ENCODE results near the gene SPACA1.

DNA sequence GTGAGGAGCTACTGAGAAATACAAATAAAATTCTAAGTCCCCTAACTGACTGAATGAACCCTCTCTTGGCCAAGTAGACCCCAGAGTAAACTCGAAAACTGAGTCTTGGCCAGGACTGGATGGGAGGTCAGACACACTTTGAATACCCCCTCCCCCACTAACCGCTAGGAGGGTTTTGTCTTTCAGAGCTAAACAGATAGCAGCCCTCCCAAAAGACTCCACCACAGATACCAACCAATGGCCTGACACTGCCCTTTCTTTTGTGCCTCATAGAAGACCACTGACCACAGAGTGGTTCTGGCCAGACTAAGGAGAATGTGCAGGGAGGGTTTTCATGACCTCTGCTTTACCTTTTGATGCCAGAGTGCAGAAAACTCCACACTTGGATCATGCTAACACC is 42.1 kb downstream of the SPACA1 start:
- no peak for TF ChIP-seq POLR2A (IDR thresholded peaks at IDR 0.05)
- TF ChIP-seq, protein P1, sequence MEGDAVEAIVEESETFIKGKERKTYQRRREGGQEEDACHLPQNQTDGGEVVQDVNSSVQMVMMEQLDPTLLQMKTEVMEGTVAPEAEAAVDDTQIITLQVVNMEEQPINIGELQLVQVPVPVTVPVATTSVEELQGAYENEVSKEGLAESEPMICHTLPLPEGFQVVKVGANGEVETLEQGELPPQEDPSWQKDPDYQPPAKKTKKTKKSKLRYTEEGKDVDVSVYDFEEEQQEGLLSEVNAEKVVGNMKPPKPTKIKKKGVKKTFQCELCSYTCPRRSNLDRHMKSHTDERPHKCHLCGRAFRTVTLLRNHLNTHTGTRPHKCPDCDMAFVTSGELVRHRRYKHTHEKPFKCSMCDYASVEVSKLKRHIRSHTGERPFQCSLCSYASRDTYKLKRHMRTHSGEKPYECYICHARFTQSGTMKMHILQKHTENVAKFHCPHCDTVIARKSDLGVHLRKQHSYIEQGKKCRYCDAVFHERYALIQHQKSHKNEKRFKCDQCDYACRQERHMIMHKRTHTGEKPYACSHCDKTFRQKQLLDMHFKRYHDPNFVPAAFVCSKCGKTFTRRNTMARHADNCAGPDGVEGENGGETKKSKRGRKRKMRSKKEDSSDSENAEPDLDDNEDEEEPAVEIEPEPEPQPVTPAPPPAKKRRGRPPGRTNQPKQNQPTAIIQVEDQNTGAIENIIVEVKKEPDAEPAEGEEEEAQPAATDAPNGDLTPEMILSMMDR (IDR thresholded peaks at IDR 0.05), result no peak
